Right cardiac atrium (tissue), 5 donors: ENCODE results near the gene NCMAP. TPM values are rescaled to one million over a fixed set of nuclear protein-coding genes. Genes with fewer than 3 reads are reported as not detected.

Source experiments
- ATAC-seq, 2 donors: fragments of 200-7000 bp; cut with Tn5 transposase; one replicate each; pipeline versions ENCODE4 v1.8.0 to v1.9.1; 2020; ENCODE audit warnings: moderate library complexity in 2 of 2, mild to moderate bottlenecking in 1 of 2
- DNase-seq, 3 donors: peaks; one replicate each; pipeline ENCODE4 v3.0.0-alpha.2; 2020
- H3K27ac ChIP-seq: one replicate; pipeline ENCODE4 v1.5.1; 2013; ENCODE audit warnings: mild to moderate bottlenecking, low read length, control low read depth, moderate library complexity
- H3K27me3 ChIP-seq: one replicate; pipeline ENCODE4 v1.6.1; 2013; ENCODE audit not compliant: control insufficient read depth, insufficient read depth
- H3K4me1 ChIP-seq: one replicate; pipeline ENCODE4 v1.6.1; 2013; ENCODE audit warnings: low read length; ENCODE audit not compliant: control insufficient read depth, insufficient read depth
- H3K4me3 ChIP-seq: one replicate; pipeline ENCODE4 v1.5.1; 2013; ENCODE audit warnings: low read length, control low read depth
- H3K9me3 ChIP-seq: one replicate; pipeline ENCODE4 v1.6.1; 2013; ENCODE audit warnings: low read length; ENCODE audit not compliant: control insufficient read depth
- WGBS: extraction: QIAGEN DNeasy Blood & Tissue Kit; methylation state at CpG from one replicate; pipeline ENCODE4 v1.1.7; 2013; 5-methylcytosine and 5-hydroxymethylcytosine counted together
- intact Hi-C, 4 donors: fragments of 100-400 bp; cut with DNase I; formaldehyde crosslinking; loops; one replicate each; pipeline versions ENCODE4 v1.11.0 to v1.14.0; 2022 to 2023
- polyA plus RNA-seq: library from polyadenylated mRNA; stranded (reverse); fragments of 200-250 nt; gene quantifications from one replicate; pipeline ENCODE4 v1.2.3, GENCODE V29; 2013
- total RNA-seq, 4 donors: library from RNA; stranded (reverse); fragmentation: NEBNext Ultra II Directional; extraction: Animal tissue kit (Norgen Biotek cat#: 25700); gene quantifications; one replicate each; pipeline ENCODE4 v1.2.1, GENCODE V29; 2021
- donor health status: healthy with polysubstance abuse.
- donor health status: DM: no; HTN: yes; CAD: no.
- donor health status: DM: no; HTN: no; CAD: no.
- donor health status: DM: no; HTN: yes; CAD: no; lungs with severe emphysema.
- donor health status: DM: yes; HTN: yes; CAD: no.

The NCMAP gene
- total and polyA plus RNA-seq, 5 donors, result 0.21 to 1.0 (median 0.71) TPM; not detected in 1

DNA sequence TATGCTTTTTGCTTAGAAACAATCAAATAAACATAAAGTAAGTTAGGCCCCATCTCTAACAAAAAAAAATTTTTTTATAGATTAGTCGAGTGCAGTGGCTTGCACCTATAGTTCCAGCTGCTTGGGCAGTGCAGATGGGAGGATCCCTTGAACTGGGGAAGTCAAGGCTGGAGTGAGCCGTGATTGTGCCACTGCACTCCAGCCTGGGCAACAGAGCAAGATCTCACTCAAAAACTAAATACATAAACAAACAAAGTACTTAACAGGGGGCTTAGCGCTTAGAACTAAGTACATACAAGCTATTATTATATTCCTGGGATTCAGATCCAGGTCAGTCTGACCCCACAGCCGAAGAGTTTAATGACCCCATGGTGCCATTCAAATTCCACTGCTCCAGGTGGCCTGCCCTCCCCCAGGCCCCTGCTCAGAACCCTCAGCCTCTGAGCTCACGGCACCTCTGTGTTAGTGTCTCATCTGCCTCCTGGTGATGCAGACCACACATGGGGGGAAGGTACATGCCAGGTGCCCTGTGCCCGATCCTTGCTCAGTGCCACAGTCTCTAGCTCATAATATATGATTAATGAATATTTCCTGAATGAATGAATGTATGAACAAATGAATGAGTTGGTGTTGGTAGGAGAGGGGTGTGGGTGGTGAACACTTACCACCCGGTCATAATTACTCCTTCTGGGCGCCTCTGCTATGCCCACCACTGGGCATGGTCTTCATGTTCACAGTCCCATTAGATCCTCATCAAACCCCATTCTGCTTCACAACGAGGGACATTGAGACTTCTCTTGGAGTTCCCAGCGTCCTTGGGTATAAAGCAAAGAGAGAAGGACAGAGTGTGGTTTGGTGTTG, 14.6 kb downstream of the NCMAP start:
- Histone ChIP-seq H3K9me3 (no peaks in the 10 kb centered on the region), H3K4me3 (no peak overlapping the region), H3K4me1 (no peaks in the 10 kb centered on the region), H3K27ac (no peak overlapping the region), H3K27me3 (no peaks in the 10 kb centered on the region)
- intact Hi-C loops, result no loop called here
- ATAC-seq (no peak), DNase-seq (no peak)
- 84% methylated on average over 10 of the region's 10 CpGs for WGBS

DNA sequence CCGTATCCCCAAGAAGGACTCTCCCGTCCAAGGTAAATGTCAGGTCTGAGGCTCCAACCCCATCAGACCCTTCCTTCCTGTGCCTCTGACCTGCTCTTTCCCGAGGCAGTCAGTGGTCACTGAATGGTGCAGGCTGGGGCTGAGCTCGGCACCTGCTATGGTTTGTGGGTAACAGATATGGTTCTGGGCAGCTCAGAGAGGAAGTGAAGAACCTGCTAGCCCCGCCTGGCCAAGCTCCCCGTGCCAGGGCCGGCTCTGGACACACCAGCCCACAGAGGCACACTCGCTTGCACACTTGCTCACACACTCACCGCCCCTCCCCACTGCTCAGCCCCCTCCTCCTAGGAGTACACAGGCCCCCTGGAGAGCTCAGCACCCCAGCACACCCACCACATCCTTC, 16.4 kb downstream of the NCMAP start:
- no peaks in the 10 kb centered on the region for H3K27me3 ChIP-seq
- intact Hi-C loops, result no loop called here
- DNase-seq, result no peak
- H3K27ac ChIP-seq, result no peak overlapping the region
- peaks cover 3% of the 10 kb centered on the region for H3K4me1 ChIP-seq
- H3K9me3 ChIP-seq, result no peaks in the 10 kb centered on the region
- no peak for ATAC-seq
- H3K4me3 ChIP-seq, result no peak overlapping the region
- 69% methylated on average over 9 of the region's 9 CpGs for WGBS

DNA sequence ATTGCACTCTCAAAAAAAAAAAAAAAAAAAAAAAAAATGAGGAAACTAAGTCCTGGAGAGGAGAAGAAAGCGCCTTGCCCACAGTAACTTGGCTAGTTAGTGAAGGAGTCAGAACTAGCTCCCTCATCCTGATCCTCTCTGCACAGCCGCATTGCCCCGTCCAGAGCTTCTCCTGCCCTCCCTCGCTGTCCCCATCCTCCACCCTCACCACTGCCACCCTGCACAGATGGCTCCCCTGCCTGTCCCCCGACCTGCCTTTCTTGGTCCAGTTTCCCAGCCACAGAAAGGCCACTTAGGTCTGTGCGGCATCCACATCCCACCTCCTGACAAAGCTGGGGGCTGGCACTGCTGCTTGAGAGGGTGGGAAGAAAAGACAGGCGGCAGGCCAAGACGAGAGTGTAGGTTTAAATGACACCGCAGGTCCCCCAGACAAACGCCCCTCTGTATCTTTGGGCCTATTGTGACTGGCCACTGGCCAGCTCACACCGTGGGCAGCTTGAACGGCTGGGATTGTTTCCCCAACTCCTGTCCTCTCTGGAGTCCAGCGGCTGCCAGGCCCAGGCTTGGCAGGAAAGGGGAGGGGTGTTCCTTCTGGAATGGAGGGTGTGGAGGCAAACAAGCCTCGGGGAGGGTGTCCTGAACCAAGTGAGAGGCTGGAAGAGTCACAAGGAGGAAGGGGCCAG, 20.2 kb downstream of the NCMAP start:
- intact Hi-C loops, result no loop called here
- peaks cover 3% of the 10 kb centered on the region for H3K4me1 ChIP-seq
- DNase-seq (peak in 2 of 3 donors; percentile 27 to 64), ATAC-seq (peak; percentile 44 to 70)
- H3K27ac ChIP-seq, result no peak overlapping the region
- WGBS, result 39% methylated on average over 14 of the region's 14 CpGs
- no peaks in the 10 kb centered on the region for H3K27me3 ChIP-seq
- no peaks in the 10 kb centered on the region for H3K9me3 ChIP-seq
- no peak overlapping the region for H3K4me3 ChIP-seq

- Histone ChIP-seq H3K4me1 (peaks cover 3% of the 10 kb centered on the region), H3K27me3 (no peaks in the 10 kb centered on the region), H3K27ac (no peak overlapping the region), H3K9me3 (no peaks in the 10 kb centered on the region), H3K4me3 (no peak overlapping the region)
- DNase-seq (no peak), ATAC-seq (no peak)
- intact Hi-C loops, result no loop called here
- 95% methylated on average over 7 of the region's 7 CpGs for WGBS
Measured at GRCh38 chr1:24578846-24579245, 23.0 kb downstream of the NCMAP start.

DNA sequence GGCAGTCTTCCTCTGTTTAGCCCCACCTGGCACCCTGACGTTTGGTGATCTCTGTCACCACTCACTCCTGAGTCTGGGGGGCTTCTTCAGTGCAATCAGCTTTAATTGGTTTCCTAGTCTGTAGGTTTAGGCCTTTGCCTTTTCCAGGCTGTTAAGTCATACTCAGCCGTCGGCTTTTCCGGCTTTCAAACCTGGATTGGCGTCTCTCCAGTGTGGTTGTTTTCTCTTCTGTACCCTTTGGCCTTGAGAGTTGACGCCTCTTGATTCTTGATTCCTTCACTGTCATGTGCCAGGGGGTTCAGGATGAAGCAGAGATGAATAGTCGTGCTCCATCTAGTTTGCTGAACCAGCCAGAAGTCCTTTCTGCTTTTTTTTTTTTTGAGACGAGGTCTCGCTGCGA, 24.9 kb downstream of the NCMAP start:
- H3K27me3 ChIP-seq, result no peaks in the 10 kb centered on the region
- intact Hi-C loops, result no loop called here
- no peak for ATAC-seq
- no peak overlapping the region for H3K27ac ChIP-seq
- no peak for DNase-seq
- H3K9me3 ChIP-seq, result no peaks in the 10 kb centered on the region
- WGBS, result 64% methylated on average over 10 of the region's 10 CpGs
- no peak overlapping the region for H3K4me3 ChIP-seq
- peaks cover 3% of the 10 kb centered on the region for H3K4me1 ChIP-seq

GRCh38 chr1:24584171-24584647, 28.3 kb downstream of the NCMAP start:
- ATAC-seq, result peak; percentile 41 to 65
- Histone ChIP-seq H3K4me3 (no peak overlapping the region), H3K4me1 (no peaks in the 10 kb centered on the region), H3K27ac (no peak overlapping the region), H3K27me3 (no peaks in the 10 kb centered on the region), H3K9me3 (no peaks in the 10 kb centered on the region)
- intact Hi-C loops, result no loop called here
- no peak for DNase-seq
- 37% methylated on average over 6 of the region's 6 CpGs for WGBS

DNA sequence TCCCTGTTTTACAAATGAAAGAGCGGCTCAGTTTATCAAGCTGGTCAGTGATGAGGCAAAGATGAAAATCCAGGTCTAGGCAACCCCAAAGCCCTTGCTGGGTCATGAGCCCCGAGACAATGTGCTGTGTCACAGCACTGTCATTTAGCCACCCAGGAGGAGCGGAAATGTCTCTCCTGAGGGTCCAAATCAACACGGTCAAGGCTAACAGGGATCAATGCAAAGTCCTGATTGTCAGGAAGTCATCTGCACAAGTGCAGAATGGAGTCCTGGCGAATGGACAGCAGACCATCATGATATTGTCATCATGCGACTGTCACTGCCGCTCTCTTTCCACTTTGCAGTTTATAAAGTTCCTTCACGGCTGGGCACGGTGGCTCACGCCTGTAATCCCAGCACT, 30.2 kb downstream of the NCMAP start:
- H3K27ac ChIP-seq, result no peak overlapping the region
- 79% methylated on average over 10 of the region's 10 CpGs for WGBS

GRCh38 chr1:24586970-24587820, 31.3 kb downstream of the NCMAP start:
- H3K4me3 ChIP-seq, result no peak overlapping the region
- ATAC-seq (peak; percentile 52 to 62), DNase-seq (no peak)
- no peaks in the 10 kb centered on the region for H3K9me3 ChIP-seq
- H3K27ac ChIP-seq, result no peak overlapping the region
- intact Hi-C loops, result no loop called here
- 36% methylated on average over 9 of the region's 9 CpGs for WGBS
- no peaks in the 10 kb centered on the region for H3K27me3 ChIP-seq
- no peaks in the 10 kb centered on the region for H3K4me1 ChIP-seq

More for the DNA sequence above, 30.2 kb downstream of the NCMAP start:
- intact Hi-C loops, result no loop called here
- no peak overlapping the region for H3K4me3 ChIP-seq
- H3K9me3 ChIP-seq, result no peaks in the 10 kb centered on the region
- DNase-seq, result no peak
- H3K4me1 ChIP-seq, result no peaks in the 10 kb centered on the region
- no peak for ATAC-seq
- no peaks in the 10 kb centered on the region for H3K27me3 ChIP-seq

DNA sequence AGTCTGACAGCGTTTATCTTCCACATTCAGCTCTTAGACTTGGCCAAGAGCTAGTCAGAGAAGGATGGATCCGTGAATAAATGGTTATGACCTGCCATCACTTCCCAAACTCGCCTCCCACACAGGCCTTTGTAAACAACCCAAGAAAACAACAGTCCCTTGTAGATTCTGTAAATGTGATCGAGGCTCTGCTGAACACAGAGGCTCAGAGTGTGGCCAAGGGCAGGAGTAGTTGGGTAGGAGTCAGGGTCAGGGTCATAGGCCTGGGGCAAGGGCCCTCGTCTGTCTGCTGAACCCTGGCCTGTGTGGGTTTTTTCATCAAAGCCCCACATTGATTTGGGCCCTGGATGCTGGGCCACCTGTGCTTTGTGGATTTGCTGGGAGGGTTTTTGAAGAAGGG, 32.7 kb downstream of the NCMAP start:
- Histone ChIP-seq H3K4me1 (no peaks in the 10 kb centered on the region), H3K27me3 (no peaks in the 10 kb centered on the region), H3K9me3 (no peaks in the 10 kb centered on the region), H3K4me3 (no peak overlapping the region), H3K27ac (no peak overlapping the region)
- DNase-seq, result no peak
- 64% methylated on average over 5 of the region's 5 CpGs for WGBS
- no peak for ATAC-seq
- intact Hi-C loops, result no loop called here

- H3K4me1 ChIP-seq, result no peaks in the 10 kb centered on the region
- H3K4me3 ChIP-seq, result no peak overlapping the region
- H3K9me3 ChIP-seq, result no peaks in the 10 kb centered on the region
- intact Hi-C loops, result no loop called here
- H3K27me3 ChIP-seq, result no peaks in the 10 kb centered on the region
- DNase-seq, result no peak
- 62% methylated on average over 3 of the region's 3 CpGs for WGBS
- H3K27ac ChIP-seq, result no peak overlapping the region
- ATAC-seq, result no peak
Measured at GRCh38 chr1:24589200-24589599, 33.3 kb downstream of the NCMAP start.

- ATAC-seq (peak in 1 of 2 donors; percentile 21), DNase-seq (no peak)
- intact Hi-C loops, result no loop called here
- Histone ChIP-seq H3K9me3 (no peaks in the 10 kb centered on the region), H3K27ac (no peak overlapping the region), H3K4me3 (no peak overlapping the region), H3K27me3 (no peaks in the 10 kb centered on the region), H3K4me1 (no peaks in the 10 kb centered on the region)
- WGBS, result 42% methylated on average over 3 of the region's 3 CpGs
Measured at GRCh38 chr1:24591781-24592180, 35.9 kb downstream of the NCMAP start.
